ENCODE results near the gene CORIN.

CORIN gene

DNA sequence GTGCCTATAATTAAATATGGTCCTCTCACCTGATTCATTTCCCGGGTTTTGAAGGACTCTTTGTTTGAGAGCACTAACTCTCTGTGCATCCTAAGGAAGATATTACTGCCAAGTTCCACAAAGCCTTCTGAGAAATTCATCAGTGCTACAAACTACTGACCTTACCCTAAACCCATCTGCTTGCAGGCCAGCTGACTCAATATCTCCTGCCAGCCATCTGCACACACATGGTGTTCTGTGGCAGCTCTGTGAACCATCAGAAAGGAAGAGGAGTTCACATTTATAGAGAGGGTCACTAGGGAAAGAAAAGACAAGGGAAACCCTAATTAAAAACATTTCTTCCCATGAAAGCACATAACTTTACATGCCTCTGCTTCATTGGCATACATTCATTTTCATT, 196.1 kb downstream of the CORIN start:
- ChIA-PET POLR2A (no interaction called here), CTCF (no interaction called here)
- DNase-seq (ENCODE audit: extremely low spot score): no peak
- TF ChIP-seq L3MBTL2 (conservative IDR thresholded peaks at IDR 0.05) (no peak), FOXM1 (IDR thresholded peaks at IDR 0.05; ENCODE audit: borderline replicate concordance) (no peak)

DNA sequence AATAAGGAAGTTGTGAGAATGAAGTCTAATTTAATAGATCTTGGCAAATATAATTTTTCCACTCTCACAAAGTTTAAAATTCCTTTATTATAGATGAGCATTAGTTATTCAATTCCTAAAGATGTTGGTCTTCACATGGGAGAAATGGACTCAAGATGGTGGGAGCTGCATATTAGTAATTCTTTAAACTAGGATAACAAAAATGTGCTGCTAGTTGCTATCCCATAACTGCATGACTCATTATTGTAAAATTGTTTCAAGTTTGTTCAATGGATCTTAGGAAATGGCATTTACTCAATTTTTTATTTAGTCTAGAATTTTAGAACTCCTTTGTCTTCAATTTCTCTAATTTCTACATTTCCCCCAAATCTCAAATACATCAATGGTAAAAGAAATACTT, 197.0 kb downstream of the CORIN start:
- DNase-seq (ENCODE audit: extremely low spot score): no peak
- CTCF ChIA-PET: no interaction called here
- POLR2A ChIA-PET: no interaction called here

DNA sequence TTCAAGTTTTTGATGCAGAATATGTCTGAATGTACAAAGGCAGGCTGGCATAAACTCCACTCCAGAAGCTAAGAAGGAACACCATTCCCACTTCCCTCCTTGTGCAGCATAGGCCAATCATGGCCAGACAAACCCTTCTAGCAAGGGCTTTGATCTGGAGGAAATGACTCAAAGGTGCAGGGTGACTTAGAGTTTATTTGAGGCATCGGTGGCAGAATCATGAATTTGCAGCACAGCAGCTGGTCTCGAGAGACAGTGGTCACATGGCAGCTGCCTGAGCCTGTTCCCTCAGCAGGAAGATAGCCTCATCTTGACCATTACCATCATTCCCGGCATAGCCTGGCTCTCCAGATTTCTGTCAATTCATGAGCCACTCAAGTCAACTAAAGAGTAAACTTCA, 198.3 kb downstream of the CORIN start:
- TF ChIP-seq NFRKB (IDR thresholded peaks at IDR 0.05) (no peak), SUZ12 (IDR thresholded peaks at IDR 0.05) (no peak), BHLHE40 (IDR thresholded peaks at IDR 0.05; ENCODE audit: borderline replicate concordance) (no peak)
- ChIA-PET CTCF (no interaction called here), POLR2A (no interaction called here)
- DNase-seq (ENCODE audit: extremely low spot score): no peak

More for the DNA sequence above, 197.0 kb downstream of the CORIN start:
- no peak for TF ChIP-seq CTBP1 (IDR thresholded peaks at IDR 0.05; ENCODE audit: borderline replicate concordance)

DNA sequence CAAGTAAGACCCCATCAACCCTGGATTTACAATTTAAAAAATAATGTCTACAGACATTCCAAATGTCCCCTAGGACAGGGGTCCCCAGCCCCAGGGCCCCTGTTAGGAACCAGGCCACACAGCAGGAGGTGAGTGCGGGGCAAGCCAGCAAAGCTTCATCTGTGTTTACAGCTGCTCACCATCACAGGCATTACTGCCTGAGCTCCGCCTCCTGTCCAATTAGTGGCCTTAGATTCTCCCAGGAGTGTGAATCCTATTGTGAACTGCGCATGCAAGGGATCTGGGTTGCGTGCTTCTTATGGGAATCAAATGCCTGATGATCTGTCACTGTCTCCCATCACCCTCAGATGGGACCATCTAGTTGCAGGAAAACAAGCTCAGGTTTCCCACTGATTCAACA, 206.7 kb downstream of the CORIN start:
- POLR2A ChIA-PET: no interaction called here
- TF ChIP-seq, protein P1, sequence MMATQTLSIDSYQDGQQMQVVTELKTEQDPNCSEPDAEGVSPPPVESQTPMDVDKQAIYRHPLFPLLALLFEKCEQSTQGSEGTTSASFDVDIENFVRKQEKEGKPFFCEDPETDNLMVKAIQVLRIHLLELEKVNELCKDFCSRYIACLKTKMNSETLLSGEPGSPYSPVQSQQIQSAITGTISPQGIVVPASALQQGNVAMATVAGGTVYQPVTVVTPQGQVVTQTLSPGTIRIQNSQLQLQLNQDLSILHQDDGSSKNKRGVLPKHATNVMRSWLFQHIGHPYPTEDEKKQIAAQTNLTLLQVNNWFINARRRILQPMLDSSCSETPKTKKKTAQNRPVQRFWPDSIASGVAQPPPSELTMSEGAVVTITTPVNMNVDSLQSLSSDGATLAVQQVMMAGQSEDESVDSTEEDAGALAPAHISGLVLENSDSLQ (IDR thresholded peaks at IDR 0.05): no peak
- DNase-seq (ENCODE audit: extremely low spot score): no peak
- CTCF ChIA-PET: no interaction called here

DNA sequence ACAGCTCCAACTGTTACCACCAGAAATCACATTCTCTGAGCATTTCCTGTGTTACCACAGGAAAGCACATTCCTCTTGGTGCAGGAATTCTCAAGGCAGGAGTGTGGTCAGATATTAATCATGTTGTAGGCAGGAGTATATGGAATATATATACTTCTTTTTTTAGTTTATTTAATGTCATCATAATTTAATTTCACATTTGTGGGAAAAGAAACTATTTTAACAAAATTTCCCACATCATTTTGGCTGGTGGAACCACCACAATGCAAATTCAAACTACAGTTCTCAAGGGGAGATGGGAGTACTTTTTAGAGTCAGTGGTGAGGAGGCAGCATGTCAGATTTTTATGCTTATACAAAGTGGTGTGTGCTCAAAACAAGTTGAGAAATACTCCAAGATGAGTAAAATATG, 213.8 kb downstream of the CORIN start:
- ChIA-PET POLR2A (no interaction called here), CTCF (no interaction called here)
- TF ChIP-seq L3MBTL2 (conservative IDR thresholded peaks at IDR 0.05) (no peak), ELF4 (IDR thresholded peaks at IDR 0.05) (no peak), CTBP1 (IDR thresholded peaks at IDR 0.05; ENCODE audit: borderline replicate concordance) (no peak), SUZ12 (IDR thresholded peaks at IDR 0.05) (no peak), FOXM1 (IDR thresholded peaks at IDR 0.05; ENCODE audit: borderline replicate concordance) (no peak), LEF1 (IDR thresholded peaks at IDR 0.05; ENCODE audit: borderline replicate concordance) (no peak), HDGF (IDR thresholded peaks at IDR 0.05; ENCODE audit: borderline replicate concordance) (no peak)
- DNase-seq (ENCODE audit: extremely low spot score): no peak

DNA sequence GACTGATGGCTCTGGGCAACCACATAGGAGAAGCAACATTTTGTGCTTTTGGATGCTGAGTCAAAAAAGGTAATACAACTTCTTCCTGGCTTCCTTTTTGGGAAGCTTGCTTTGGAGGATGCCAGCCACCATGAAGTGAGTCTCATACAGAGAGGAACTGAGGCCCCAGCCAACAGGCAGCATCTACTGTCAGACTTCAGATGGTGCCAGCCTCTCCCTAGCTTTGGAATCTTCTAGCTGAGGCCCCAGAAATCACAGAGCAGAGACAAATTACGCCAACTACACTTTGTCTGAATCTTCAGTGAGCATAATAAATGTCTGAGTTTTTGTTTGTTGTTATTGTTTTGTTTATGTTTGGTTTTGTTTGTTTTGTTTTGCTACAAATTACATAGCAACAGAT, 216.7 kb downstream of the CORIN start:
- TF ChIP-seq ELF4 (IDR thresholded peaks at IDR 0.05) (no peak), HDGF (IDR thresholded peaks at IDR 0.05; ENCODE audit: borderline replicate concordance) (no peak), FOXM1 (IDR thresholded peaks at IDR 0.05; ENCODE audit: borderline replicate concordance) (no peak), ZNF384 (IDR thresholded peaks at IDR 0.05) (no peak), SP1 (IDR thresholded peaks at IDR 0.05) (no peak), LEF1 (IDR thresholded peaks at IDR 0.05; ENCODE audit: borderline replicate concordance) (no peak), SUZ12 (IDR thresholded peaks at IDR 0.05) (no peak)
- DNase-seq (ENCODE audit: extremely low spot score): no peak
- CTCF ChIA-PET: no interaction called here
- POLR2A ChIA-PET: no interaction called here

DNA sequence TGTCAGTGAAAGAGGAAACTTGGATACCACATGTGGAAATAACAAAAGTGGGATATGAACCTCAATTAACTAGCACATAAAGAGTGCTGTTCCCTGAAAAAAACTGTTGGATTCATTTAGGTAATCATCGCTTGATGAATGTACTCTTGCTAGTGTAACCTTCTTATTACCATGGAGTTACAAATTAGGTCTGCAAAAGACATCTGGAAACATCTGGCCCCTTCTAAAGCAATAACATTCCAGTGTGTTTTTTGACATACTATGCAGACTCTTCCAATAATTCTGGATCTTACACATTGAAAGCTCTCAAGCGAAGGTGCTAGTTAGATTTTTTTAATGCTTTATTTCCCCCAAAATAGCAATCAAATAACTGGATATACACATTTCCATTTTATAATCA, 218.2 kb downstream of the CORIN start:
- no peak for TF ChIP-seq FOXK2 (IDR thresholded peaks at IDR 0.05)
- no peak for TF ChIP-seq TARDBP (IDR thresholded peaks at IDR 0.05)
- TF ChIP-seq HDGF (IDR thresholded peaks at IDR 0.05; ENCODE audit: borderline replicate concordance): no peak
- no peak for TF ChIP-seq L3MBTL2 (conservative IDR thresholded peaks at IDR 0.05)
- no peak for TF ChIP-seq LEF1 (IDR thresholded peaks at IDR 0.05; ENCODE audit: borderline replicate concordance)
- TF ChIP-seq ELF4 (IDR thresholded peaks at IDR 0.05): no peak
- TF ChIP-seq NFRKB (IDR thresholded peaks at IDR 0.05): no peak
- no peak for TF ChIP-seq SP1 (IDR thresholded peaks at IDR 0.05)
- TF ChIP-seq CTBP1 (IDR thresholded peaks at IDR 0.05; ENCODE audit: borderline replicate concordance): no peak
- TF ChIP-seq ARNT (IDR thresholded peaks at IDR 0.05): no peak
- TF ChIP-seq BHLHE40 (IDR thresholded peaks at IDR 0.05; ENCODE audit: borderline replicate concordance): no peak
- no peak for TF ChIP-seq FOXM1 (IDR thresholded peaks at IDR 0.05; ENCODE audit: borderline replicate concordance)
- TF ChIP-seq, protein P1 (IDR thresholded peaks at IDR 0.05): no peak
- no peak for TF ChIP-seq ZNF384 (IDR thresholded peaks at IDR 0.05)
- ChIA-PET POLR2A (no interaction called here), CTCF (interaction anchor here (0.7 kb wide), 1 partner anchor 69 kb away, joined by 3 read pairs; no protein-coding TSS in a partner anchor)
- DNase-seq (ENCODE audit: extremely low spot score): no peak

DNA sequence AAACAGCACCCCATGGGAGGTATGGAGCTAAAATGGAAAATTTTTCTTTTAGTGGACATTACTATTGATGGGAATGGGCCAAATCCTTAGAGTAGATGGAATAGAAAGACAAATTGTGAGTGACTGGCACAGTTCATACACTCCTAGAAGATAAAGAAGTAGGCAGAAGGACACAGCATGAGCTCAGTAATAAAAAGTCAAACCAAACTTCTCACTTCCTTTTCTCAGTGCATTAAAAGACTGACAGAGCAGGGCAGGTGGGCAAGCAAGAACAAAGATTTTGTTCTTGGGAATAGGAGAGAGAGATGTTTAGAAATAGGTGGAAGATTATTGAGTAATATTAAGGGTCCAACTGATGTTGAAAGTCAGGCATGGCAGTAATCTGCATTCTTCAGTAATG, 220.3 kb downstream of the CORIN start:
- DNase-seq (ENCODE audit: extremely low spot score): no peak
- ChIA-PET POLR2A (no interaction called here), CTCF (no interaction called here)
- TF ChIP-seq ARNT (IDR thresholded peaks at IDR 0.05): no peak
- TF ChIP-seq BHLHE40 (IDR thresholded peaks at IDR 0.05; ENCODE audit: borderline replicate concordance): no peak
- TF ChIP-seq ELF4 (IDR thresholded peaks at IDR 0.05): no peak
- no peak for TF ChIP-seq TARDBP (IDR thresholded peaks at IDR 0.05)
- TF ChIP-seq HDGF (IDR thresholded peaks at IDR 0.05; ENCODE audit: borderline replicate concordance): no peak
- TF ChIP-seq, protein P1 (IDR thresholded peaks at IDR 0.05): no peak
- no peak for TF ChIP-seq SP1 (IDR thresholded peaks at IDR 0.05)
- no peak for TF ChIP-seq ZNF384 (IDR thresholded peaks at IDR 0.05)
- no peak for TF ChIP-seq CTBP1 (IDR thresholded peaks at IDR 0.05; ENCODE audit: borderline replicate concordance)
- no peak for TF ChIP-seq L3MBTL2 (conservative IDR thresholded peaks at IDR 0.05)
- no peak for TF ChIP-seq LEF1 (IDR thresholded peaks at IDR 0.05; ENCODE audit: borderline replicate concordance)
- no peak for TF ChIP-seq SUZ12 (IDR thresholded peaks at IDR 0.05)
- TF ChIP-seq FOXK2 (IDR thresholded peaks at IDR 0.05): no peak
- TF ChIP-seq FOXA1 (IDR thresholded peaks at IDR 0.05): no peak
- TF ChIP-seq FOXM1 (IDR thresholded peaks at IDR 0.05; ENCODE audit: borderline replicate concordance): no peak
- no peak for TF ChIP-seq NFRKB (IDR thresholded peaks at IDR 0.05)

Data from HEK293T (cell line).